ENCODE measurements around the gene FRRS1L.

DNA sequence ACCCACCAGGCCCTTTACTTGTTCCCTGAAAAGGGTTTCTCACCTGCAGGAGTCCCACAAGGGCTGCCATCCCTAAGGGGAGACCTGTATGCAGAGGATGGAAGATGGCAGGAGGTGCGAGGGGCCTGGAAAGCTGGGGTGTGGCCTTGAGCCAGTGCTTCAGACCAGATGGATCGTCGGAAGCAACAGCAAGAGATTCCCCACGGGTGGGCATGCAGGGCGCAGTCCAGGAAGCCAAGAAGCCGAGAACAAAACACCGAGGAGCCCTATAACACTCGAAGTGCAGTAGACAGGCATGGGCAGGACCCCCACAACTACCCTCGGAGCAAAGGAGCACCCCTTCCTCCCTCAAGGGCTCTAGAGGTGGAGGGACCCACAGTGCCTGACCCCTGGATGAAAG, 24.7 kb upstream of the FRRS1L start:
- TF ChIP-seq, protein P1, sequence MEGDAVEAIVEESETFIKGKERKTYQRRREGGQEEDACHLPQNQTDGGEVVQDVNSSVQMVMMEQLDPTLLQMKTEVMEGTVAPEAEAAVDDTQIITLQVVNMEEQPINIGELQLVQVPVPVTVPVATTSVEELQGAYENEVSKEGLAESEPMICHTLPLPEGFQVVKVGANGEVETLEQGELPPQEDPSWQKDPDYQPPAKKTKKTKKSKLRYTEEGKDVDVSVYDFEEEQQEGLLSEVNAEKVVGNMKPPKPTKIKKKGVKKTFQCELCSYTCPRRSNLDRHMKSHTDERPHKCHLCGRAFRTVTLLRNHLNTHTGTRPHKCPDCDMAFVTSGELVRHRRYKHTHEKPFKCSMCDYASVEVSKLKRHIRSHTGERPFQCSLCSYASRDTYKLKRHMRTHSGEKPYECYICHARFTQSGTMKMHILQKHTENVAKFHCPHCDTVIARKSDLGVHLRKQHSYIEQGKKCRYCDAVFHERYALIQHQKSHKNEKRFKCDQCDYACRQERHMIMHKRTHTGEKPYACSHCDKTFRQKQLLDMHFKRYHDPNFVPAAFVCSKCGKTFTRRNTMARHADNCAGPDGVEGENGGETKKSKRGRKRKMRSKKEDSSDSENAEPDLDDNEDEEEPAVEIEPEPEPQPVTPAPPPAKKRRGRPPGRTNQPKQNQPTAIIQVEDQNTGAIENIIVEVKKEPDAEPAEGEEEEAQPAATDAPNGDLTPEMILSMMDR (IDR thresholded peaks at IDR 0.05), result no peak
- no peak for TF ChIP-seq EP300 (IDR thresholded peaks at IDR 0.05)

Measured in ovary (tissue), 3 donors.